NAMALWA (cell line): ENCODE results near the gene UNC93B1.
A peak's percentile ranks its signal among the peaks of the same experiment; 100 is the strongest.

ENCODE experiments used
- DNase-seq: peaks from one replicate; pipeline ENCODE4 v3.0.0-alpha.2; 2015; ENCODE audit warnings: low spot score

Gene UNC93B1

GRCh38 chr11:68040101-68040956 lies 36.4 kb upstream of the UNC93B1 start:
- DNase-seq, result peak; percentile 85

- DNase-seq, result no peak
These were observed 35.7 kb upstream of the UNC93B1 start for GRCh38 chr11:68039526-68040086.

GRCh38 chr11:68038718-68039525 lies 35.0 kb upstream of the UNC93B1 start, which contains the start of gene TCIRG1:
Gene TCIRG1, plus strand, starts transcription at chr11:68039025. Its CDS starts 2,247 bp downstream, at chr11:68041272.
- peak; percentile 55 for DNase-seq

- no peak for DNase-seq
These were observed 34.4 kb upstream of the UNC93B1 start for GRCh38 chr11:68038226-68038717.

- DNase-seq, result no peak
These were observed 33.7 kb upstream of the UNC93B1 start for GRCh38 chr11:68037411-68038225.

- no peak for DNase-seq
These were observed 32.9 kb upstream of the UNC93B1 start for GRCh38 chr11:68036717-68037239.

GRCh38 chr11:68036141-68036716 lies 32.3 kb upstream of the UNC93B1 start:
- DNase-seq, result no peak

- DNase-seq, result no peak
These were observed 31.5 kb upstream of the UNC93B1 start for GRCh38 chr11:68035266-68035876.

- no peak for DNase-seq
These were observed 29.8 kb upstream of the UNC93B1 start for GRCh38 chr11:68033708-68034045.

- DNase-seq, result no peak
These were observed 29.3 kb upstream of the UNC93B1 start for GRCh38 chr11:68032997-68033707.

- DNase-seq, result no peak
These were observed 28.1 kb upstream of the UNC93B1 start for GRCh38 chr11:68032003-68032402.

GRCh38 chr11:68031144-68031464 lies 27.2 kb upstream of the UNC93B1 start:
- DNase-seq, result no peak

GRCh38 chr11:68030318-68031143 lies 26.6 kb upstream of the UNC93B1 start, which contains the start of gene NDUFS8:
Gene NDUFS8, plus strand, starts transcription at chr11:68030681. Its CDS starts 1,471 bp downstream, at chr11:68032152.
- peak; percentile 100 for DNase-seq

- no peak for DNase-seq
These were observed 25.1 kb upstream of the UNC93B1 start for GRCh38 chr11:68028802-68029545.

GRCh38 chr11:68027667-68028066 lies 23.8 kb upstream of the UNC93B1 start:
- no peak for DNase-seq

- no peak for DNase-seq
These were observed 22.7 kb upstream of the UNC93B1 start for GRCh38 chr11:68026391-68027105.

GRCh38 chr11:68025047-68025446 lies 21.1 kb upstream of the UNC93B1 start:
- peak; percentile 76 for DNase-seq

- no peak for DNase-seq
These were observed 20.6 kb upstream of the UNC93B1 start for GRCh38 chr11:68024508-68024907.
